K562 (cell line): ENCODE measurements around the gene ASCC1. TPM values are rescaled to one million over a fixed set of nuclear protein-coding genes. Genes with fewer than 3 reads are reported as not detected.

Experiments used
- ATF1 ChIP-seq, 2 experiments: fragments of 450-650 bp in 1 of 2; IDR thresholded peaks; 2 replicates each; pipeline ENCODE4 v1.6.1; 2016; ENCODE audit warnings: missing compliant biosample characterization in 1 of 2, missing genetic modification characterization in 1 of 2
- BHLHE40 ChIP-seq: IDR thresholded peaks from 2 replicates; pipeline ENCODE4 v1.6.1; 2011; ENCODE audit warnings: low read length, improper control_type of control experiment
- CBFA2T2 ChIP-seq: fragments of 450-650 bp; conservative IDR thresholded peaks from 2 replicates; pipeline ENCODE4 v1.6.1; 2017; ENCODE audit warnings: mild to moderate bottlenecking
- CEBPZ ChIP-seq: fragments of 150-350 bp; IDR thresholded peaks from 2 replicates; pipeline ENCODE4 v1.6.1; 2014; ENCODE audit warnings: low read depth, mild to moderate bottlenecking, low read length, borderline replicate concordance
- CHCHD3 ChIP-seq: fragments of 250-450 bp; sonication (Bioruptor Pico); IDR thresholded peaks from 2 replicates; pipeline ENCODE4 v2.1.2; 2022; ENCODE audit warnings: mild to moderate bottlenecking
- NCOR1 ChIP-seq: fragments of 450-650 bp; IDR thresholded peaks from 2 replicates; pipeline ENCODE4 v1.6.1; 2016; ENCODE audit warnings: mild to moderate bottlenecking, moderate library complexity
- PCBP1 ChIP-seq: fragments of 200-400 bp; formaldehyde crosslinking; IDR thresholded peaks from 2 replicates; pipeline ENCODE4 v1.6.1; 2018; ENCODE audit warnings: mild to moderate bottlenecking, low read depth, low read length; ENCODE audit not compliant: poor library complexity, severe bottlenecking
- RAD21 ChIP-seq, 2 experiments: fragments of 250-450 bp in 1 of 2; fragments of 450-650 bp in 1 of 2; sonication (Bioruptor Pico) in 1 of 2; formaldehyde crosslinking in 1 of 2; IDR thresholded peaks in 1 of 2; conservative IDR thresholded peaks in 1 of 2; 2 replicates each; pipeline versions ENCODE4 v1.4.0 to v1.8.0; 2020 to 2022; ENCODE audit warnings: mild to moderate bottlenecking in 2 of 2, moderate library complexity in 1 of 2
- TARDBP ChIP-seq: fragments of 450-650 bp; IDR thresholded peaks from 2 replicates; pipeline ENCODE4 v1.6.1; 2016
- THAP7 ChIP-seq: fragments of 250-450 bp; sonication (Bioruptor Pico); IDR thresholded peaks from 2 replicates; pipeline ENCODE4 v1.5.0; 2021
- USF2 ChIP-seq: sonication (generic); formaldehyde crosslinking; IDR thresholded peaks from 2 replicates; pipeline ENCODE4 v1.5.0; 2020; ENCODE audit warnings: missing genetic modification reagents
- ZEB2 ChIP-seq: fragments of 450-650 bp; IDR thresholded peaks from 2 replicates; pipeline ENCODE4 v1.6.1; 2016
- ZNF561 ChIP-seq: fragments of 450-650 bp; formaldehyde crosslinking; conservative IDR thresholded peaks from 2 replicates; pipeline ENCODE4 v1.4.0; 2020; ENCODE audit warnings: mild to moderate bottlenecking, moderate library complexity
- ZNF592 ChIP-seq: fragments of 450-650 bp; IDR thresholded peaks from 2 replicates; pipeline ENCODE4 v1.6.1; 2017; ENCODE audit warnings: antibody characterized with exemption, mild to moderate bottlenecking
- ZNF639 ChIP-seq, 2 experiments: fragments of 200-800 bp in 1 of 2; sonication (Bioruptor generic) in 1 of 2; sonication (generic) in 1 of 2; formaldehyde crosslinking in 1 of 2; IDR thresholded peaks in 1 of 2; conservative IDR thresholded peaks in 1 of 2; 2 replicates each; pipeline versions ENCODE4 v1.5.0 to v1.6.1; 2016 to 2020; ENCODE audit warnings: missing compliant biosample characterization in 1 of 2, missing genetic modification characterization in 1 of 2, missing genetic modification reagents in 1 of 2
- polyA plus RNA-seq, 8 experiments: library from polyadenylated mRNA; depleted of rRNA in 4 of 8; stranded (reverse) in 5 of 8; unstranded in 3 of 8; fragments of >200 nt; fragmentation: Nextera tagmentation in 2 of 8; fragmentation: Illumina TruSeq in 1 of 8; extraction: Ambion mirVana in 2 of 8; extraction: Trizol in 1 of 8; gene quantifications; 2 replicates each; pipeline versions ENCODE4 v1.2.1 to v1.2.3, GENCODE V29; 2011 to 2014; ENCODE audit warnings: inconsistent platforms in 1 of 8, missing spikeins in 1 of 8
- total RNA-seq, 7 experiments: library from RNA; depleted of rRNA in 6 of 7; stranded (reverse); fragments of >200 nt in 6 of 7; fragmentation: Illumina TruSeq in 2 of 7; extraction: Trizol in 2 of 7; gene quantifications; 2 replicates each; pipeline versions ENCODE4 v1.2.1 to v1.2.3, GENCODE V29; 2011 to 2021; ENCODE audit warnings: low replicate concordance in 1 of 7

ASCC1 gene
- total and polyA plus RNA-seq, 9 of the 15 experiments (the other 6 are each of a cell fraction or from before 2014, with no cell fraction given), result 31.7 to 73.3 (median 52.8) TPM

GRCh38 chr10:72257051-72257892, 41.2 kb upstream of the ASCC1 start (continued):
- TF ChIP-seq ZNF592, result peak; percentile 59; the same call in 1 of the 2 replicates
- TF ChIP-seq CHCHD3 (CRISPR knock-in tag), result no peak
- TF ChIP-seq USF2 (CRISPR knock-in tag), result peak; percentile 47
- TF ChIP-seq ZEB2, result peak; percentile 73; the same call in 1 of the 2 replicates
- TF ChIP-seq TARDBP, result peak; percentile 83
- peak; percentile 9; the same call in 1 of the 2 replicates for TF ChIP-seq BHLHE40
- TF ChIP-seq ATF1 (CRISPR knock-in tag; IDR thresholded peaks at IDR 0.05), result no peak
- peak; percentile 51 for TF ChIP-seq ATF1 (tag; IDR thresholded peaks at IDR 0.05)
- 0 out of 2 replicates have a peak, but pooled peaks have one; percentile 25 for TF ChIP-seq THAP7
- peak; percentile 78 for TF ChIP-seq NCOR1
- TF ChIP-seq ZNF561, result no peak
- peak in 1 of 2 experiments; percentile 69; a peak in 1 of 4 replicates for TF ChIP-seq ZNF639 (CRISPR knock-in tag; conservative IDR thresholded peaks at IDR 0.05 in 1 of 2, IDR thresholded peaks at IDR 0.05 in 1 of 2)
- peak; percentile 69 for TF ChIP-seq CBFA2T2
- TF ChIP-seq RAD21 (CRISPR knock-in tag; conservative IDR thresholded peaks at IDR 0.05 in 1 of 2, IDR thresholded peaks at IDR 0.05 in 1 of 2), result peak in 1 of 2 experiments; percentile 23; a peak in 1 of 4 replicates
- TF ChIP-seq CEBPZ, result no peak
- no peak for TF ChIP-seq PCBP1
